Activated CD4-positive, alpha-beta T cell treated with anti-CD3 and anti-CD28 coated beads, Interleukin-2, Interleukin-6, amounts not matched to agents 100 ng/mL and 50 ng/mL, durations not matched to agents 16 hours and 8 hours (primary cell): ENCODE results near the gene GAS6.

Source experiments
- DNase-seq: peaks from one replicate; pipeline ENCODE4 v3.0.0-alpha.2; 2020

The GAS6 gene

DNA sequence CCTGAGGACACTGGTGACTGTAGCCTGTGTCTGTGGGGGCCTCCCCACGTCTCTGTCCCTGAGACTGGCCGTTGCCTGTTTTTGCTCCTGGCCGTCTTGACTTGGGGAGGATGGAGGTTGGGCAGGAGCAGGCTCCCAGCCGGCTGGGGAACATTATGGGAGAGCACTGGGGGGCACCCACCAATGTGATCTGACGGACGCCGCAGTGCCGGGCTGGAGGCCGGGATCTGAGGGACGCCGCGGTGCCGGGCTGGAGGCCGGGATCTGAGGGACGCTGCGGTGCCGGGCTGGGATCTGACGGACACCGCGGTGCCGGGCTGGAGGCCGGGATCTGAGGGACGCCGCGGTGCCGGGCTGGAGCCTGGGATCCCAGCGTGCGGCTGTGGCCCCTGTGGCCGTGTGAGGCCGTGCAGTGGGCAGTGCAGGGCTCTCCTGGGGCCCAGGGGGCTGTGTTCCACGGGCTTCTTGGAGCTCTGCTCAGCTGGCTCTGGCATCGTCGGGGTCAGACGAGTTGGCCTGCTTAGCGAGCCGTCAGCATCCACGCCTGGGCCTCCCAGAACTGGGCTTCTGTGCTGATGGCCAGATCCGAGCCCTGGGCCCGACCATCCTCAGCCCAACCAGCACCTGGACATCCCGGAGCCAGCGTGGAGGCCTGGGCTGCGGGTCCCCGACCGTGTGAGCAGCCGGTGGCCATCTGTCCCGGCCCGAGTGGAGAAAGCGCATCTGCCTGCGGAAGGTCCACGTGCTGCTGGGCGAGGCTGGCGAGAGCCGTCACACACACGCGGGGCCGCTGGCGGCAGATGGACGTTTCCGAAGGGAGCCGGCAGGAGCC lies 45.8 kb downstream of the GAS6 start:
- no peak for DNase-seq

DNA sequence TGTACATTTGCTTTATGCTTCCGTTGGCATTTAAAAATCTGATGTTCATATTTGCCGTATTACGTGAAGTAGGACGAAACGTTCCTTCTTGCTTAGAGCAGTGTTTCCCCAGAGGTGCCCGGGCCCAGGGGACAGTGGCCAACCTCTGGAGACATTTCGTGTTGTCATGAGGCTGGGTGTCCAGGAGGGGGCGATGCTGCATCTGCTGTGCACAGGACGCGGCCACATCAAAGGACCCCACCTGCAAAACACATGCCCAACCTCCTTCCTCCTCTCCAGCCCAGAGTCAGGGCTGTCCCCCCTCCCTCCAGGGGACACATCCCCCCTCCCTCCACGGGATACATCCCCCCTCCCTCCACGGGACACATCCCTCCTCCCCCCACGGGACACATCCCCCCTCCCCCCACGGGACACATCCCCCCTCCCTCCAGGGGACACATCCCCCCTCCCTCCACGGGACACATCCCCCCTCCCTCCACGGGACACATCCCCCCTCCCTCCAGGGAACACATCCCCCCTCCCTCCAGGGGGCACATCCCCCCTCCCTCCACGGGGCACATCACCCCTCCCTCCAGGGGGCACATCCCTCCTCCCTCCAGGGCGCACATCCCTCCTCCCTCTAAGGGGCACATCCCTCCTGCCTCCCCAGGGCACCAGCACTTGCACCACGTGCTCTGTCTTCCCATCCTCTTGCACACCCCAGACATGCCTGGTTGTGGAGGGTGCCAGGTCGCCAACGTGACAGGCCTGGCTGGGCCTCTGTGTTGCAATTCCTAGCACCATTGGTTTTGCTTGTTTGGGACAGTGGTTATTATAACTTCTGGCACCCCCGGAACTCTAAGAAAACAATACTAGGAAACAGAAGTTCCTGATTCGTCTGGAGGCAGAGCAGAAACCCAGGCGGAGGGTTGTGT lies 46.7 kb downstream of the GAS6 start:
- peak; percentile 85 for DNase-seq

DNA sequence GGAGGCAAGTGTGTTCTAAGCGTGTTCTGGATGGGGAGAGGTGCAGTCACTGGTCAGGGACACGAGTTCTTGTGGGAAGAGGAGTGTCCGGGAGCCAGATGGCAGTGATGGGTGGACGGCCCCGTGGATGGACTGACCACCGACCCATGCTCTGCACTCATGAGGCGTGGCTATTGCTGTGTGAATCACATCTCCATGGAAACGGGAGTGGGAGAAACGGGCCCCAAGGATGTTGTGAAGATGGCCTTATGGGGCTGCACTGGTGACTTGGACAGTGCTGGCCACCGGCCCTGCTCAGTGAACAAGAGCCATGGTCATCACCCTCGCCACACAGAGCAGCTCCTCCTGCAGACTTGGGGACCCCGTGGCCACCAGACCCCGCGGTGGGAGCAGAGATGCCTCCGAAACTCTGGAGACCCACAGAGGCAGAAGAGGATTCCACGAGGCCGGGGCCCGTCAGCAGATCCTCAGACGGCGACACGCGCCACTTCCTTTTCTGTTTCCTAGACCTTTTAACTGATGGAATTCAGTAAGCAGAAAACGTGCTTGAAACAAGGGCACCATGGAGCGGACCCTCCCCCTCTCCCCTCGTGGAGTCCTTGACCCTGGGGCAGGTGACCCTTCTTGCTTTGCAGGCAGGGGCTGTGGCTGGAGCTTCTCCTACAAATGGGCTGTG lies 47.5 kb downstream of the GAS6 start:
- no peak for DNase-seq

DNA sequence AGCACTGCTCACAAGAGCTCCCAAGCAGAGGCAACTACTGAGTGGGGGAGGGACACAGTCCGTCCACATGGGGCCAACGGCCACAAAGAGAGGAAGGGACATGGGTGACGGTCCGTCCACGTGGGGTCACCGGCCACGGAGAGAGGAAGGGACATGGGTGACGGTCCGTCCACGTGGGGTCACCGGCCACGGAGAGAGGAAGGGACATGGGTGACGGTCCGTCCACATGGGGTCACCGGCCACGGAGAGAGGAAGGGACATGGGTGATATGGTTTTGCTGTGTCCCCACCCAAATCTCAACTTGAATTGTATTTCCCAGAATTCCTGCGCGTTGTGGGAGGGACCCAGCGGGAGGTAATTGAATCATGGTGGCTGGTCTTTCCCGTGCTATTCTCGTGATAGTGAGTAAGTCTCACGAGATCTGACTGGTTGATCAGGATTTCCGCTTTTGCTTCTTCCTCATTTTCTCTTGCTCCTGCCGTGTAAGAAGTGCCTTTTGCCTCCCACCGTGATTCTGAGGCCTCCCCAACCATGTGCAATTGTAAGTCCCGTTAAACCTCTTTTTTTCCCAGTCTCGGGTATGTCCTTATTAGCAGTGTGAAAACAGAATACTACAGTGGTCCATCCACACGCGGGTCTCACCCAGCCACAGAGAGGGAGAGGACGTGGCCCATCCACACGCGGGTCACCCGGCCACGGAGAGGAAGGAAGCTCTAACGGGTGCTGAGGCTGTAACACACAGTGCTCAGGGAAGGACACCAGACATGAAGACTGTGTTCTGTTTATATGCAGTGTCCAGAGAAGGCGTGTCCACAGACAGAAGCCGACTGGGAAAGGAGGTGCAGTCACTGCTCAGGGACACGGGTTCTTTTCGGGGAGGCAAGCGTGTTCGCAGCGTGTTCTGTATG lies 48.5 kb downstream of the GAS6 start:
- peak; percentile 67 for DNase-seq

DNA sequence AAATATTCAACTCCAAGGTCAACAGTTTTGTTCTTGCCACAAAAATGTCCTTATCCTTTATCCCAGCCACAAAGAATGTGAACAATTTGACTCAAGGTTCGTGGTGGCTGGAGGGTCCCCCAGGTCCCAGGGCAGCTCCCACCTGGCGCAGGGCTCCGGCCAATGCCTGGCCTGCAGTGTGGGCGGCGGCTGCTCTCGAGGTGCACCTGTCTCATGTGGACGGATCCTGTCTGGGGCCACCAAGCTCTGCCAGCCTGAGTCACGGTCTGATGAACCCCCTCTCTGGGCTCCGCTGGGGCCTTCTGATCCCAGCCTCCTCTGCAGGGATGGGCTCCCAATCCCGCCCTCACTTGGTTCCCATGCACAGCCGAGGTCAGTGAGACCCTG lies 49.4 kb downstream of the GAS6 start:
- no peak for DNase-seq

DNA sequence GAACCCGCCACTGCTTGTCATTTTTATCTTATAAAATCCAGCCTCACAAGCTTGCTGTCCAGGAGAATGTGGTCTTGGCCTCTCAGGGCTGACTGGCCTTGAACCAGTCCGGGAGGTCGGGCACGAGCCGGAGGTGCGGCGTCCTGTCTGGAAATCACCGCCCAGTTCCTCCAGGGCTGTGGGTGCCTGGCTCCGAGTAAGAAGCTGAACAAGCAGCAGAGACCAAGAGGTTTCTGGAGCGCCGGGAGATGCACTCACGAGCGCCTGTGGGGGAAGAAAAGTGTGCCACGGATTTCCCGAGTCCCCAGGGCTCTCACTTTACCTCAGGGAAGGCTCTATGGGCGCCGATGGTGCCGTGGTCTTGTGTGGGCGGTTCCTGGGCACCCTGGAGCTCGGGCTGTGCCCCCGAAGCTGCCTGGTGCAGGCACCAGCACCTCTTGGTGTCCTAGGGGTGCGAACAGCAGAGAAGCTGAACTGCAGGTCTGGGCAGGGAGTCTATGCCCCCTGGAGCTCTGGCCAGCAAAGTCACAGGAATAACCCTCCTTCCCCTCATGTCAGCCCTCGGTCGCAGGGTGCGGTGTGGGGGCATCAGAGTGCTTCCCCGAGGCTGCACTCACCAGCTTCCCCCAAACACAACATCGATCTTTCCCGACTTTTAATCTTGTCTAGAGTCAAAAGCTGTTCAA lies 50.0 kb downstream of the GAS6 start:
- no peak for DNase-seq

DNA sequence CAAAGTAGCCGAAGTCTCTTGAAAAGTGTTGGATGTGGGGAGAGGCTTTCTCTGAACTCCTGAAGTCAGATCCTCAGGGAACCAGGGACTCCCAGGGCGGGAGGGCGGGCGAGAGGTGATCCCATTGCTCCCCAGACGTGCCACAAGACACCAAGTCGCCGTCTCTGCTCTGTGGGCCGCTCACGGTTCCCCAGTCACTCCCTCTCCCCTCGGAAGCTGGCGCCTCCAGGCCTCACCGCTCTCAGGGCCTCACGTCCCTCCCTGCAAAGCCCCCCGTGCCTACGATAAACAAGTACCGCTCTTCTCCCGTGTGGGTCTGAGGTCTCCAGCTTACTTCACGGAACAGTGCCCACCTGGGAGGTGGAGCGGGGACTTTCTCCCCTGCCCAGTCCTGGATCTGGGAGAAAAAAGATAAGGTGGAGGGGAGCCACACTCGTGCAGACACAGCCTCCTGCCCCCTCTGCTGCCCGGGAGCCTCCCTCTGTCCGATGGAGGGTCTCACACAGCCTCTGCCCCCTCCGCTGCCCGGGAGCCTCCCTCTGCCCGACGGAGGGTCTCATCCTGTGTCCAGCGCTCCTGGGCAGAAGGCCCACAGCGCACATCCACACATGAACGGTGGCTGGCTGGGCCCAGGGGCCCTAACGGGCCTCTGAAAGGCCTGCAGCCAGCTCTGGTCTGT lies 50.7 kb downstream of the GAS6 start:
- DNase-seq: no peak

DNA sequence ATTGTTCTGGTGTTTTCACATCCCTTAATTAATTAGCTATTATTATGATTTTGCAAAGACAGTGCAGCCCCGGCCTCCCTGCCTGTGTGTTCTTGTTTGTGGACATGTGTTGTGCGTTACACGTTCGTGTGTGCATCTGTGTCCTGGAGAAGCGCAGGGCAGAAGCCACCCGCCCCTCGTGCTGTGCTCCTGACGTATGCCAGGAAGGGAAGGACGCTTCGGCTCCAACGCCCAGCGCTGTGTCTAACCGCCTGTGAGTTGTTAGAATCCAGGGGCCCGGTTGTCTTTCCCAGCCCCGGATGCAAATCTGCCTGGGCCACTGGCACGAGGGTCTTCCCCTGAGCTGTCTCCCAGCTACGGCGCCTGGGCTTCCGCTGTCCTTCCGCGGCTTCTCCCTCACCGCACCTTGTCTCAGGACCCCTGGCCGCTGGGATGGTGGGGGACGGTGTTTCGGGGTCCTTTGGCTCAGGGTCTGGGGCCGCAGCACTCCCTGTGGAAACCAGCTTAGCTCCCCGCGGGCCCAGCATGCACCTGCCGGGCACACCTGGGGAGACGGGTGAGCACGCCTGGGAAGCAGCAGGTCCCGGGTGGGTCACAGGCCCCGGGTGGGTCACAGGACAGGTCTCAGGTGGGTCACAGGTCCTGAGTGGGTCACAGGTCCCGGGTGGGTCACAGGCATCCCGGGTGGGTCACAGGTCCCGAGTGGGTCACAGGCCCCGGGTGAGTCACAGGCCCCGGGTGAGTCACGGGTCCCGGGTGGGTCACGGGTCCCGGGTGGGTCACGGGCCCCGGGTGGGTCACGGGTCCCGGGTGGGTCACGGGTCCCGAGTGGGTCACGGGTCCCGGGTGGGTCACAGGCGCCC lies 51.5 kb downstream of the GAS6 start:
- no peak for DNase-seq

DNA sequence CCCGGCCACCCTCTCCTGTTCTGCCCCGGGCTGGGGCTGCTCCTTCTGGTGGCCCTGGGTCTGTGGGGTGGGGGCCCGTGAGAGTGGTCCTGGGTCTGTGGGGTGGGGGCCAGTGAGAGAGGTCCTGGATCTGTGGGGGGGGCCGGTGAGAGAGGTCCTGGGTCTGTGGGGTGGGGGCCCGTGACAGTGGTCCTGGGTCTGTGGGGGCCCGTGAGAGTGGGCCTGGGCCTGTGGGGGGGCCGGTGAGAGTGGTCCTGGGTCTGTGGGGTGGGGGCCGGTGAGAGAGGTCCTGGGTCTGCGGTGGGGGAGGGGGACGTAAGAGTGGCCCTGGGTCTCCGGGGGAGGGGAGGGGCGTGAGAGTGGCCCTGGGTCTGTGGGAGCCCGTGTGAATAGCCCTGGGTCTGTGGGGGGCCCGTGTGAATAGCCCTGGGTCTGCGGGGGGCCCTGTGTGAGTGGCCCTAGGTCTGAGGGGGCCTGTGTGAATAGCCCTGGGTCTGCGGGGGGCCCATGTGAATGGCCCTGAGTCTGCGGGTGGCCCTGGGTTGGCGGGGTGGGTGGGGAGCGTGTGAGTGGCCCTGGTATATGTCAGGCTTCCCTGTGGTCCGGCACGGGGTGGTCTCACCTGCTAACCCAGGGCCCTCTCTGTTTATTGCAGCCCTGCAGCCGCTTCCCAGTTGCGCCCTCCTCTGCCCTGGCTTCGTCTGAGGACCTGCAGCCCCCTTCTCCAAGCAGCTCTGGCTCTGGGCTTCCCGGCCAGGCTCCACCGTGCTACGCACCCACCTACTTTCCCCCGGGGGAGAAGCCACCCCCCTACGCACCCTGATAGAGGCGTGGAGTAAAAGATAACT lies 52.6 kb downstream of the GAS6 start:
- no peak for DNase-seq

DNA sequence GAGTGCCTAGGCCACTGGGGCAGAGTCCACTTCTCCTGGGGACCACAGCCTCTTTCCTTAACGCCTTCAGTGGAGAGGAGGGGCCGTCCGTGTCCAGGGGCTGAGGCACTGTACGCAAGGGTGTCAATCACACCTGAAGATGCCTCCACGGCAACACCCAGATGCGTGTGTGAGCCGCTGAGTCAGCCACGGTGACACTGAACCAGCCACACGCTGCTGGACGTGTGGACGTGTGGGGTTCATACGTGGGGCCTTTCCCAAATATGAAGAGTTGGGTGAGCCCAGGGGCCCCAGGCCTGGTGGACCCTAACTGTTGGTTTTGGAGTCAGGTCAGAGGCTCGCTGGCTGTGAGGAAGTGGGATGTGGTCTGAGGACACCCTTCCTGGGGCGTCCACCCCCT lies 53.2 kb downstream of the GAS6 start:
- DNase-seq: no peak

DNA sequence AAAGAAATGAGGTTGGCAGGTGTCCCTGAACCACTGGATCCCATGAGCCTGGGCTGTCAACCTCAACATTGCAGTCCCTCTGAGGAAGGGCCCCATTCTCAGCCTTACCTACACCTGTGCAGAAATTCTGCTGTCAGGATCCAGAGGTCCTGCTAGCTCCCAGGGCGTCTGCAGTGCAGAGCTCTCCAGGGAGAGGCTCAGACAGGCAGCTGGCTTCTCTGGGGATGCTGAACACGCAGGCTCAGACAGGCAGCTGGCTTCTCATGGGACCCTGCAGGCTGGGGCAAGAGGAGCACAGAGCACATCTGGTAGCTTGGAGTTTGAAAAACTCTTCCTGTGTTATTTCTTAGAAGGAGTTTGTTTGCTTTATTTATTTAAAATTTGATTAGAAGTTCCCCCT lies 53.9 kb downstream of the GAS6 start:
- no peak for DNase-seq

DNA sequence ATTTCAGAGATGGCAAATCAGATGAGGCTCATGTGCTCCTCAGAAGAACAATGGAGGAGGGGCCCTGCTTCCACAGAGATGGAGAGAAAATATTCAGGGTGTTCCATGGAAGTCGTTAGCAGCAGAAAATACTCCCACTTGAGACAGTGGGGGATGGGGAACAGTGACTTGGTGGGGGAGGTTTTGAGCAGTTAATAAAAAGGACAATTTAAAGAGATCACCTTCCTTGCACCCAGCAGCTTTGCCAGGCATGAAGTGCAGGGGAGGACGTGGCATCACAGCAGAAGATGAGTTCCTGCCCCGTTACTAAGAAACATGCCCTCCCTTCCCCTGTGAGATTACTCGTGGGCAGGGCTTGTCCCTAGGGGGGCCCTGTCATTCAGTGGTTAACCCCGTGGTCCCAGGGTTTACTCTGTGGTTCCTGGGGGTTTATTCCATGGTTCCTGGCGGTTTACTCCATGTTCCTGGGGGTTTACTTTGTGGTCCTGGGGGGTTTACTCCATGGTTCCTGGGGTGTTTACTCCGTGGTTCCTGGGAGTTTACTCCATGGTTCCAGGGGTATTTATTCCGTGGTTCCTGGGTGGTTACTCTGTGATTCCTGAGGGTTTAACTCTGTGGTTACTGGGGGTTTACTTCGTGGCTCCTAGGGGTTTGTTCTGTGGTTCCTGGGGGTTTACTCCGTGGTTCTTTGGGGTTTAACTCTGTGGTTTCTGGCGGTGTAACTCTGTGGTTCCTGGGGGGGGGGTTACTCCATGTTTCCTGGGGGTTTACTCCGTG lies 55.6 kb downstream of the GAS6 start:
- no peak for DNase-seq

DNA sequence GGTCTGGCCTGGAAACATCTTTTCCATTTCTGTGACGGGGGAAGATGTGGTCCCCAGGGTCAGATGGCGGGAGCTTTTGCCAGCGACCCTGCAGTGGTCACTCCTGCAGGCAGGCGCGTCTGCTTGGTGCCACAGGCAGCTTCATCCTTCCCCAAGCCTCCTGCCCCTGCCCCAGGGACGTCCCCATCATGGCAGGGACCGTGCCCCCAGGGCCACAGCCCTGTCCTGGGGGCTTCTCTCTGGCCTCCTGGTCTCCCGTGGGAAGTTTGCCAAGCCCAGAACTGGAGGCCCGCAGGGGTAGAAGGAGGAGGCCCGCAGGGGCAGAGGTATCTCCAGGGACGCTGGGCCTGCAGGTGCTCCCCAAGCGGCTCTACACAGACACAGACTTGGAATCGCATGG lies 57.4 kb downstream of the GAS6 start:
- DNase-seq: no peak

DNA sequence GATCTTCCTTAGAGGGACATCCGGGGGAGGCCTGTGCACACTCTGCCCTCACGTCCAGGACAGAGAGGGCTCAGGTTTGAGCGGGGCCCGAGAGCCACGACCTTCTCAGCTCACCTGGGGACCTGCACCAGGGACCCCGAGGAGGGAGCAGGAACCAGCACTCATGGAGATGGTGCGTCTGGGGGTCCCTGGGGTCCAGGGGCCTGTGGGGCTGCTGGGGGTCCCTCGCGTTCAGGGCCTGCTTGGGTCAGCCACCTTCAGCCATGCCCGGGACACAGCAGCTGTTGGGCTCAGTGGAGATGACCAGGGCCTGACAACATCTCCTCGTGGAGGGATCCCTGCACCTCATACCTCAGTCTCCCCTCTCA lies 57.8 kb downstream of the GAS6 start:
- DNase-seq: no peak

DNA sequence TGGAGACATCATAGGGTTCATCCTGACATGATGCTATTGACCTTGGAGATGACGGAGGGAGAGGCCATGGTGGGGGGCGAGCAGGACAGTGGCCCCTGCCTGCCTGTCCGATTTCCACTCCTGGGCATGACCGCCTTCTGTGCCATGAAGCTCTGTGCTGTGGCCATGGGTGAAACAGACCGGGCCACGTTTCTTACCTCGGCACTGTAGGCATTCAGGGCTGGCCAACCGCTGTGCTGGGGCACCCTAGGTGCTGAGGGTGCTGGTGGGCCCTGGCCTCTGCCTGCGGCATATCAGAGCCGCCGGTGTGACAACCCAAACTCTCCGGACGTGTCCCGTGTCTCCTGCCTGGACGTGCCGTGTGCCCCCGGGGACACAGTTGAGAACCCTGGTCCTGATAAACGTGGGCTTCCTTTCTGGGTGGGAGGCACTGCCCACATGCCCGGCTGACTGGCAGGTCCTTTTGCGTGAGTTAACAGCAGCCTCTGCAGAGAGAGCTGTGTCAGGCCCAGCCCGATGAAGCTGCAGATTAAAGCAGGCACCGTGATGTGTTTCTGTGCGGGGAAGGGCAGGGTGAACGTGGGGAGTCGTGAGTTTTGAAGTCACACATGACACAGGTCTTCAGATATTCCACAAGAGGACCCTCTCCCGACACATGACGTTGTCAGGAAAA lies 58.3 kb downstream of the GAS6 start:
- no peak for DNase-seq

DNA sequence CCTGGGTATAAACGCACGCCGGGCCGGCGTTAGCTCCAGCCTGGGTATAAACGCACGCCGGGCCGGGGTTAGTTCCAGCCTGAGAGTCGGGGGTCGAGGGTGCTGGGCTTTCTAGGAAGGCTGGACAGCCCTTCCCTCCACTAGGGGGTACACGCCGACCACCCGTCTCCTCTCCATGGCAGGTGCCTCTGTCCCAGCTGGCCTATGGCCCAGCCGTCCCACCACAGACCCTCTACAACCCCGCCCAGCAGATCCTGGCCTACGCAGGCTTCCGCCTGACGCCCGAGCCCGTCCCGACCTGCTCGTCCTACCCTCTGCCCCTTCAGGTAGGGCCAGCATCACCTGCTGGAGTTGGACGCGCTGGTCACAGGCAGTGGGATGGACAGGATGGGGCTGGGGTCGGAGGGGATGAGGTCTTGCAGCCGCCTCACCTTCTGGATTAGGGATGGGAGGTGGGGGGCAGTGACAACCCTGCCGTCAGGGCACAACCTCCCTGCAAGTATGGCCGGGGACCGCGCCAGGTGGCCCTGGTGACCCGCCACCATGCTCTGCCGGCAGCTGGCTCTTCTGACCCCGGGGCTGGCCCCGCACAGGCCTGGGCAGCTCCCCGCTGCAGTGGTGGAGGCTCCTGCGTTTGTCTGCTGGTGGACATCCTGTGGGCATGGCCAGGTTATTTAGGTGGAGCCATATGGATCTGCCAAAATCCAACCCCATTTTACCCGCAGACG lies 59.0 kb downstream of the GAS6 start:
- no peak for DNase-seq

DNA sequence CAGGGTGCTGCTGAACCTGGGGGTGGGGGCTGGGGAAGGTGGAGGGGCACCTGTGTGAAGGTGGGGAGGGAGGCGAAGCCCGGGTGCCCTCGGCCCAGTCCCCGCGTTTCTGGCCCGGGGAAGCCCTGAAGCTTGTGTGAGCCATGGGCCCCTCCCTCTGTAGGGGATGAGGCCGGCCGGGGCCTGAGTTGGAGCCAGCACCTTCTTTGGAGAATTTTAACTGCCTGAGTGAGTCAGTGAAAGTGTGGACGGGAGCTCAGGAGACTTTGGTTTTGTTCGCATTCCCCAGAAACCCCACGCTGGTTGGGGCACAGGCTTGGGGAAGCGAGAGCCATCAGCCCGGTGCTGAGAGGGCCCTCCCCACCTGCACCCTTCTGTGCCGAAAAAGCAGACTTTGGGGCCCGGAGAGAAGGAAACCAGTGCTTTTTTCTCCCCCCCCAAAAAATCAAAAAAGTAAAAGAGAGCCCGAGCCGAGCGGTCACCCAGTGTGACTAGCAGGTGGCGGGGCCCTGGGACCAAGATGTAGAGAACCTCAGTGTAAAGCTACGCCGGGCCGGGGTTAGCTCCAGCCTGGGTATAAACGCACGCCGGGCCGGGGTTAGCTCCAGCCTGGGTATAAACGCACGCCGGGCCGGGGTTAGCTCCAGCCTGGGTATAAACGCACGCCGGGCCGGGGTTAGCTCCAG lies 59.7 kb downstream of the GAS6 start:
- DNase-seq: no peak
